HG03045 (cell line): ENCODE results near the gene MRPL36.
A peak's percentile ranks its signal among the peaks of the same experiment; 100 is the strongest.

Experiments used
- ATAC-seq: cut with Tn5 transposase; IDR thresholded peaks from one replicate; pipeline ENCODE4 v1.9.1; 2021; ENCODE audit warnings: mild to moderate bottlenecking, moderate library complexity; ENCODE audit not compliant: unreplicated experiment

MRPL36 gene

GRCh38 chr5:1782385-1783215, 17.0 kb downstream of the MRPL36 start:
- peak; percentile 2 for ATAC-seq

- ATAC-seq = no peak
Observed at GRCh38 chr5:1781726-1782384, 17.8 kb downstream of the MRPL36 start.

- ATAC-seq = no peak
Observed at GRCh38 chr5:1781107-1781506, 18.5 kb downstream of the MRPL36 start.

GRCh38 chr5:1780614-1780930, 19.1 kb downstream of the MRPL36 start:
- no peak for ATAC-seq

- no peak for ATAC-seq
Observed at GRCh38 chr5:1779782-1780613, 19.6 kb downstream of the MRPL36 start.

GRCh38 chr5:1779021-1779680, 20.5 kb downstream of the MRPL36 start:
- ATAC-seq = no peak

GRCh38 chr5:1778138-1779020, 21.3 kb downstream of the MRPL36 start:
- no peak for ATAC-seq

GRCh38 chr5:1777281-1778137, 22.1 kb downstream of the MRPL36 start:
- no peak for ATAC-seq

GRCh38 chr5:1776831-1777230, 22.8 kb downstream of the MRPL36 start:
- no peak for ATAC-seq

- no peak for ATAC-seq
Observed at GRCh38 chr5:1772634-1773033, 27.0 kb downstream of the MRPL36 start.

GRCh38 chr5:1771149-1772065, 28.2 kb downstream of the MRPL36 start:
- ATAC-seq = no peak

GRCh38 chr5:1770443-1770802, 29.2 kb downstream of the MRPL36 start:
- no peak for ATAC-seq

GRCh38 chr5:1769752-1770442, 29.7 kb downstream of the MRPL36 start:
- no peak for ATAC-seq

- ATAC-seq = no peak
Observed at GRCh38 chr5:1769017-1769640, 30.5 kb downstream of the MRPL36 start.

GRCh38 chr5:1768283-1769000, 31.2 kb downstream of the MRPL36 start:
- ATAC-seq = no peak

- no peak for ATAC-seq
Observed at GRCh38 chr5:1767524-1768282, 31.9 kb downstream of the MRPL36 start.
